Upper lobe of left lung (tissue), 4 donors: ENCODE results near the gene WNT11.

ENCODE experiments used
- CTCF ChIP-seq, 6 experiments: fragments of 450-650 bp in 4 of 6; fragments of 200-600 bp in 2 of 6; sonication (generic) in 2 of 6; IDR thresholded peaks; one replicate each; pipeline ENCODE4 v1.5.1; 2016 to 2019; ENCODE audit warnings: antibody characterized with exemption in 6 of 6
- EP300 ChIP-seq, 4 donors: sonication (generic); formaldehyde crosslinking; IDR thresholded peaks; one replicate each; pipeline ENCODE4 v1.5.1; 2017; ENCODE audit warnings: antibody characterized with exemption in 4 of 4, control low read depth in 2 of 4
- POLR2A ChIP-seq, 4 donors: fragments of 450-650 bp; IDR thresholded peaks; one replicate each; pipeline ENCODE4 v1.5.1; 2016 to 2017; ENCODE audit warnings: antibody characterized with exemption in 4 of 4, mild to moderate bottlenecking in 2 of 4
- POLR2AphosphoS5 ChIP-seq, 2 donors: sonication (generic); formaldehyde crosslinking; IDR thresholded peaks; one replicate each; pipeline ENCODE4 v1.5.1; 2017; ENCODE audit warnings: antibody characterized with exemption in 2 of 2

- TF ChIP-seq POLR2A (IDR thresholded peaks at IDR 0.05) = no peak
- TF ChIP-seq CTCF (IDR thresholded peaks at IDR 0.05) = no peak
- no peak for TF ChIP-seq EP300 (IDR thresholded peaks at IDR 0.05)
- no peak for TF ChIP-seq POLR2AphosphoS5 (IDR thresholded peaks at IDR 0.05)
Observed at GRCh38 chr11:76175783-76176182, 30.5 kb downstream of the WNT11 start.
